Measurements from ENCODE around the gene BDKRB2. TPM values are rescaled to one million over a fixed set of nuclear protein-coding genes. Genes with fewer than 3 reads are reported as not detected.

BDKRB2 gene
- total RNA-seq, 6 experiments from 2014 or later: 5.8 to 11.2 (median 9.1) TPM

- Mint-ChIP-seq H3K9me3 (no peaks in the 10 kb centered on the region), H3K36me3 (ENCODE audit: low read depth) (peaks cover 5% of the 10 kb centered on the region; the same call in 1 of the 2 replicates), H3K4me1 (ENCODE audit: low read depth) (peaks cover 7% of the 10 kb centered on the region; the same call in 1 of the 2 replicates), H3K27me3 (ENCODE audit: insufficient read depth) (no peaks in the 10 kb centered on the region), H3K27ac (no peak overlapping the region), H3K4me3 (no peak overlapping the region)
- DNase-seq: no peak
- TF ChIP-seq CTCF (IDR thresholded peaks at IDR 0.05): no peak
These were observed 81.6 kb downstream of the BDKRB2 start for GRCh38 chr14:96286251-96286650.

GRCh38 chr14:96287856-96288255, 83.2 kb downstream of the BDKRB2 start:
- H3K27ac Mint-ChIP-seq: no peak overlapping the region
- H3K27me3 Mint-ChIP-seq (ENCODE audit: insufficient read depth): no peaks in the 10 kb centered on the region
- H3K4me1 Mint-ChIP-seq (ENCODE audit: low read depth): peaks cover 7% of the 10 kb centered on the region; the same call in 1 of the 2 replicates
- no peaks in the 10 kb centered on the region for H3K9me3 Mint-ChIP-seq
- H3K36me3 Mint-ChIP-seq (ENCODE audit: low read depth): peaks cover 5% of the 10 kb centered on the region; the same call in 1 of the 2 replicates
- no peak overlapping the region for H3K4me3 Mint-ChIP-seq
- DNase-seq: no peak
- TF ChIP-seq CTCF (IDR thresholded peaks at IDR 0.05): no peak

Other genes starting within 250 kb of the BDKRB2 start
- gene C14orf132, start 165.5 kb upstream of the BDKRB2 start, total RNA-seq (2021; fragmentation: NEBNext Ultra II Directional; extraction: Animal tissue kit (Norgen Biotek cat#: 25700)): 10 to 100 TPM; 21.5 to 33.1 (median 27.1) TPM
- 10 to 100 TPM; 41.5 to 67.8 (median 59.2) TPM for gene BDKRB1, start 51.4 kb downstream of the BDKRB2 start, total RNA-seq (2021; fragmentation: NEBNext Ultra II Directional; extraction: Animal tissue kit (Norgen Biotek cat#: 25700))
- gene ATG2B, start 158.5 kb downstream of the BDKRB2 start, total RNA-seq (2021; fragmentation: NEBNext Ultra II Directional; extraction: Animal tissue kit (Norgen Biotek cat#: 25700)): 10 to 100 TPM; 13.1 to 17.7 (median 15.9) TPM
- gene GSKIP, start 158.7 kb downstream of the BDKRB2 start, total RNA-seq (2021; fragmentation: NEBNext Ultra II Directional; extraction: Animal tissue kit (Norgen Biotek cat#: 25700)): 10 to 100 TPM; 23.1 to 37.3 (median 27.2) TPM
- not detected for gene AK7, start 187.3 kb downstream of the BDKRB2 start, total RNA-seq (2021; fragmentation: NEBNext Ultra II Directional; extraction: Animal tissue kit (Norgen Biotek cat#: 25700))